PC-9 (cell line): ENCODE data around the gene KCNF1.

ENCODE experiments used
- EZH2 ChIP-seq: fragments of 200-600 bp; sonication (generic); IDR thresholded peaks from 2 replicates; pipeline ENCODE4 v1.8.0; 2017; ENCODE audit warnings: antibody characterized with exemption, low read depth
- TF ChIP-seq, protein P1 (sequence below): fragments of 200-600 bp; sonication (generic); conservative IDR thresholded peaks from 2 replicates; pipeline ENCODE4 v1.6.1; 2017; ENCODE audit warnings: mixed run types, antibody characterized with exemption, mild to moderate bottlenecking, moderate library complexity

GRCh38 chr2:10884574-10884975 lies 27.2 kb upstream of the KCNF1 start:
- TF ChIP-seq, protein P1, sequence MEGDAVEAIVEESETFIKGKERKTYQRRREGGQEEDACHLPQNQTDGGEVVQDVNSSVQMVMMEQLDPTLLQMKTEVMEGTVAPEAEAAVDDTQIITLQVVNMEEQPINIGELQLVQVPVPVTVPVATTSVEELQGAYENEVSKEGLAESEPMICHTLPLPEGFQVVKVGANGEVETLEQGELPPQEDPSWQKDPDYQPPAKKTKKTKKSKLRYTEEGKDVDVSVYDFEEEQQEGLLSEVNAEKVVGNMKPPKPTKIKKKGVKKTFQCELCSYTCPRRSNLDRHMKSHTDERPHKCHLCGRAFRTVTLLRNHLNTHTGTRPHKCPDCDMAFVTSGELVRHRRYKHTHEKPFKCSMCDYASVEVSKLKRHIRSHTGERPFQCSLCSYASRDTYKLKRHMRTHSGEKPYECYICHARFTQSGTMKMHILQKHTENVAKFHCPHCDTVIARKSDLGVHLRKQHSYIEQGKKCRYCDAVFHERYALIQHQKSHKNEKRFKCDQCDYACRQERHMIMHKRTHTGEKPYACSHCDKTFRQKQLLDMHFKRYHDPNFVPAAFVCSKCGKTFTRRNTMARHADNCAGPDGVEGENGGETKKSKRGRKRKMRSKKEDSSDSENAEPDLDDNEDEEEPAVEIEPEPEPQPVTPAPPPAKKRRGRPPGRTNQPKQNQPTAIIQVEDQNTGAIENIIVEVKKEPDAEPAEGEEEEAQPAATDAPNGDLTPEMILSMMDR: no peak
- TF ChIP-seq EZH2: no peak
